GM12873 (cell line): ENCODE results near the gene NTSR1.

ENCODE experiments used
- TF ChIP-seq, protein P1 (sequence below): IDR thresholded peaks from 2 replicates; pipeline ENCODE4 v1.5.1; 2012; ENCODE audit warnings: low read depth, mild to moderate bottlenecking, moderate library complexity, low read length, control low read depth; ENCODE audit not compliant: insufficient read depth; ENCODE audit errors: missing control alignments

NTSR1 gene

DNA sequence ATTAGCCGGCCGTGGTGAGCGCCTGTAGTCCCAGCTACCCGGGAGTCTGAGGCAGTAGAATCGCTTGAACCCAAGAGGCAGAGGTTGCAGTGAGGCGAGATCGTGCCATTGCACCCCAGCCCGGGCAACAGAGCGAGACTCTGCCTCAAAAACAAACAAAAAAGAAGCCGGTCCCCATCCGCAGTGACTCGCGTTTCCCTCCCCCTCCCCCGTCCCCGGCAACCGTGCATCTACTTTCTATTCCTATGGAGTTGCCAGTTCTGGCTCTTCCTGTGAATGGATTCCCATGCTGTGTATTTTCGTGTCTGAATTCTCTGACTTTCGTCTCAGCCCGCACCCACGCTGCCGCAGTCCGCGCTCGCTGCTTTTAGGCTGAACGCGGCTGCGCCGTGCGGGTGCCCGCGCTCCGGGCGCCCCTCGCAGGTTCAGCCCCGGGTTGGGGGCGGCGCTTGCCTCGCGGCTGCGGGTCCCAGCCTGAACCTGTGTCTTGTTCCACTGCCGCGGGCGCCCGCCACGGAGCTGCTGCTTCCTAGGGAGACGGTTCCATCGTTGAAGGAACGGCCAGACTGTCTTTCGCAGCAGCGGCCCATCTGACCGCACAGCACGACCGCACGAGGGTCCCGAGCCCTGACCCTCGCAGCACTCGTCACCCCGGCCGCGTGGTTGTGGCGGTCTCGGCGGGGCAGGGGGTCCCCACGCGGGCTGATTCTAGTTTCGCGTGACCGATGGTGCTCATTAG lies 86.6 kb downstream of the NTSR1 start:
- TF ChIP-seq, protein P1, sequence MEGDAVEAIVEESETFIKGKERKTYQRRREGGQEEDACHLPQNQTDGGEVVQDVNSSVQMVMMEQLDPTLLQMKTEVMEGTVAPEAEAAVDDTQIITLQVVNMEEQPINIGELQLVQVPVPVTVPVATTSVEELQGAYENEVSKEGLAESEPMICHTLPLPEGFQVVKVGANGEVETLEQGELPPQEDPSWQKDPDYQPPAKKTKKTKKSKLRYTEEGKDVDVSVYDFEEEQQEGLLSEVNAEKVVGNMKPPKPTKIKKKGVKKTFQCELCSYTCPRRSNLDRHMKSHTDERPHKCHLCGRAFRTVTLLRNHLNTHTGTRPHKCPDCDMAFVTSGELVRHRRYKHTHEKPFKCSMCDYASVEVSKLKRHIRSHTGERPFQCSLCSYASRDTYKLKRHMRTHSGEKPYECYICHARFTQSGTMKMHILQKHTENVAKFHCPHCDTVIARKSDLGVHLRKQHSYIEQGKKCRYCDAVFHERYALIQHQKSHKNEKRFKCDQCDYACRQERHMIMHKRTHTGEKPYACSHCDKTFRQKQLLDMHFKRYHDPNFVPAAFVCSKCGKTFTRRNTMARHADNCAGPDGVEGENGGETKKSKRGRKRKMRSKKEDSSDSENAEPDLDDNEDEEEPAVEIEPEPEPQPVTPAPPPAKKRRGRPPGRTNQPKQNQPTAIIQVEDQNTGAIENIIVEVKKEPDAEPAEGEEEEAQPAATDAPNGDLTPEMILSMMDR = no peak

DNA sequence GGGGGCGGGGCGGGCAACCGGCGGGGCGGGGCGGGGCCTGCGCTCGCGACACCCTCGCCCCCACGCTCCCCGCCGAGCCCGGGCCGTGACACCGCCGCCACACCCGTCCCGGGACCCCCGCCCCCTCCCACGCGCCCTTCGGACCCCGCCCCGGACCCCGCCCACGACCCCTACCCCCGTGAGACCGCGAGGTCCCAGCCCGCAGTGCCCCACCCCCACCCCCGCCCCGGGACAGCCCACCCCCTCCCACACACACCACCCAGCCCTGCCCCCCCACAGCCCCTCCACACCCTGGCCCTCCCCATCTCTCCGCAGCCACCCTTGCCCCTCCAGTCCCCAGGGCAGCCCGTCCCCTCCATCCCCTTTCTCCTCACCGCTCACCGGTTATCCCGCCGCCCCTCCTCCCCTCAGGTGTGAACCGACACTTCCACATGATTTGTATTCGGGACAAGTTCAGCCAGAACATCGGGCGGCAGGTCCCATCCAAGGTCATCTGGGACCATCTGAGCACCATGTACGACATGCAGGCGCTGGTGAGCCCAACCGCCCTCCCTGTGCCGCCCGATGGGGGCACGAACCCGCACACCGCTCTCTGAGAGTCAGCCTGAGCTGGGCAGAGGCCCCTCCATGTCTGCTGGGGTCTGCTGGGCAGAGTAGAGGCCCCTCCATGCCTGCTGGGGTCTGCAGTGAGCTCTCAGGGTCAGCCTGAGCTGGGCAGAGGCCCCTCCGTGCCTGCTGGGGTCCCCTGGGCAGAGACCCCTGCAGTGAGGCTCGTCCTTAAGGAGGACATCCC lies 88.3 kb downstream of the NTSR1 start:
- TF ChIP-seq, protein P1 = no peak

DNA sequence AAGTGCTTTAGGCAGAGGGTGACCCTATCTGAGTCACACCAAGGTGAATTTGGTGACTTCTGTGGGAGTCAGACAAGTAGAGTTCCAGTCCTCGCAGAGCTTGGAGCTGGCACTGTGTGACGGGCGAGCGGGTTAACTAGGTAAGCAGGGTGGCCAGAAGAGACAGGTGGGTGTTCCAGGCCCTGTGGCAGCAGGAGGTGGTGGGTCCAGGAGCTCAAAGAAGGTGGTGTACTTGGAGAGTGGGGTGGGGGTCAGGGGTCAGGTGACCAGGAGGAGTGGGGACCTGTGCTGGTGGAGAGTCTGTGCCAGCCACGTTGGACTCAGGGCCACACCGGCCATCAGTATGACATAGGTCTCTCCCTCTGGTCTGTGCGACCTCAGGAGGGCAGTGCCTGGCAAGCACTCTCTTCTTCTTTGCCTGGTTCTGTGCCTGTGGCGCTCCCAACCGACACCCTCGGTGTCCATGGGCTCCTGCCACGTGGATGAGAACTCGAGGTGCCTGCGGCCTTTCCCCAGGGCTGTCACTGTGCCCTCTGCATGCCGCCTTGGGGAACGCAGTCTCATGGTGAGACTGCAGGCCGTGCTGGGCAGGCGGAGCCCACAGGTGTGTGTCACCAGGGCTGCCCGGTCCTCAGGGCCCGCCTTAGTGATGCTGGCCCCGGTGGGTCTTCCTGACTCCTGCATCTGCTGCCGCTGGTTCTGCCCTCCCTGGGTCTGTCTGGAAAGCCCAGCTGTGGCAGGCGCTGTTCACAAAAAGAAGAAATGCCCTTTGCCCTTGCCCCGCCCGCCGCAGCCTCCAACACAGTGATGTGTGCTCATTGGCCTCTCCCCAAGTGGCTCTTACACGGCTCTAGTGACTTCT lies 89.3 kb downstream of the NTSR1 start:
- TF ChIP-seq, protein P1 = no peak

DNA sequence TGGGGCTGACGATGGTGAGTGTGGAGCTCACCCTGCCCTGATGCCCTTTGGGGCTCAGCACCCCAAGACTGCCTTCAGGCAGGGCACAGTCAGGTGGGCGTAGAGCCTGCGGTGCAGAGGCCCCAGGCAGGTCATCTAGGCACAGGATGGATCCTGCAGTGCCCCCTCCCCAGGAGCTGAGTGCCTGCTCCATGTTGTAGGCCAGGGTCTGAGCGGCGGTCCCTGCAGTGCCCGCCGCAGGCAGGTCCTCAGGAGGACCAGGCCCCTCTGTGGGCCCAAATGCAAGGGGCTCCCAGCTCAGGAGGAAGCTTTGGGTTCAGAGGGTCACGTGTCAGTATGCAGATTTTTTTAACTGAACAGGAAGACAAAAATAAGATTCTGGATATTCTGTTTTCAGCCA lies 90.4 kb downstream of the NTSR1 start:
- TF ChIP-seq, protein P1 = no peak

DNA sequence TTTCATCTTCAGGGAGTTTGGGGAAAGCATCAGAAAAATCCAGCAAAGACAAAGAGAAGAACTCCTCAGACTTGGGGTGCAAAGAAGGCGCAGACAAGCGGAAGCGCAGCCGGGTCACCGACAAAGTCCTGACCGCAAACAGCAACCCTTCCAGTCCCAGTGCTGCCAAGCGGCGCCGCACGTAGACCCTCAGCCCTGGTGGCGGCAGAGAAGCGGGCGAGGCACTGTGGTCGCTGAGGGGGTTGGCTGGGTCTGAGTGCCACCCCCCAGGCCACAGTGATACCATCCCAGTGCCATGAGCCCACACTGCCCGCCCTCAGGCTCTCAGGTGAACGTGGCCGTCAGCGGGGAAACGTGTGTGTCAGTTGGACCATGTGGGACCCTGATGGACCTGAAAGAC lies 90.8 kb downstream of the NTSR1 start:
- TF ChIP-seq, protein P1 = no peak

DNA sequence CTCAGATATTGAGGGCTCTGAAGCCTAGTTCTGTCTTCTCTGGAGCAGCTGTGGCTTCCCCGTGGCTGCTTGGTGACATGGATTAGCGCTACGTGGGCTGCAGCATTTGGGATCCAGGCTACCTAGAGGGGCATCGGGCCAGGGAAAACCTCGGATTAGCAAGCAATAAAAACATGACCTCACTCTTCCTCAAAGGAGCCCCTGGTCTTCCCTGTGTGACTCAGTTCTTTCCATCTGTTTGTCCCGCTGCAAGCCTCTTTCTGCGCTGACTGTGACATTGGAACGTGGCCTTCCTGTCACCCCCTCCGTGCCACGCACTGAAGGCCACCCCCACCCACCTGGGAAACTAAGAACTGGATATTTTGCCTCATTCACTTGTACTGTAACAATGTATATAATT lies 91.2 kb downstream of the NTSR1 start:
- TF ChIP-seq, protein P1 = no peak
